Endodermal cell (in vitro differentiated cells): ENCODE results near the gene ZNF346. TPM values are rescaled to one million over a fixed set of nuclear protein-coding genes. Genes with fewer than 3 reads are reported as not detected.

Source experiments
- DNase-seq: peaks from one replicate; pipeline ENCODE4 v3.0.0-alpha.2; 2017
- H3K27ac ChIP-seq: 2 replicates; pipeline ENCODE4 v1.5.1; 2013; ENCODE audit warnings: mild to moderate bottlenecking, low read depth, low read length, moderate library complexity
- H3K27me3 ChIP-seq: 2 replicates; pipeline ENCODE4 v1.6.1; 2013; ENCODE audit warnings: mild to moderate bottlenecking, low read length, moderate library complexity; ENCODE audit not compliant: insufficient read depth, control insufficient read depth, poor library complexity, severe bottlenecking
- H3K36me3 ChIP-seq: 2 replicates; pipeline ENCODE4 v1.7.0; 2013; ENCODE audit warnings: mild to moderate bottlenecking, low read length, moderate library complexity; ENCODE audit not compliant: control insufficient read depth, insufficient read depth
- H3K4me1 ChIP-seq: one replicate; pipeline ENCODE4 v1.7.0; 2013; ENCODE audit warnings: low read length; ENCODE audit not compliant: control insufficient read depth, insufficient read depth
- H3K4me3 ChIP-seq: 2 replicates; pipeline ENCODE4 v1.5.1; 2013; ENCODE audit warnings: mild to moderate bottlenecking, low read length, moderate library complexity
- H3K9ac ChIP-seq: 2 replicates; pipeline ENCODE4 v1.6.1; 2013; ENCODE audit warnings: mild to moderate bottlenecking, low read length, moderate library complexity; ENCODE audit not compliant: poor library complexity, severe bottlenecking; ENCODE audit errors: extremely low read depth
- H3K9me3 ChIP-seq: 2 replicates; pipeline ENCODE4 v1.6.1; 2013; ENCODE audit warnings: mild to moderate bottlenecking, low read length, moderate library complexity; ENCODE audit not compliant: control insufficient read depth
- H3K27ac Mint-ChIP-seq: 2 replicates; pipeline ENCODE4 v1.8.0; 2020; ENCODE audit warnings: mixed read lengths
- H3K27me3 Mint-ChIP-seq: 2 replicates; pipeline ENCODE4 v1.8.0; 2021; ENCODE audit warnings: mild to moderate bottlenecking, mixed read lengths; ENCODE audit not compliant: insufficient read depth
- H3K36me3 Mint-ChIP-seq: 2 replicates; pipeline ENCODE4 v1.8.0; 2020; ENCODE audit warnings: low read depth, mixed read lengths
- H3K4me1 Mint-ChIP-seq: 2 replicates; pipeline ENCODE4 v1.8.0; 2020; ENCODE audit warnings: mixed read lengths
- H3K4me3 Mint-ChIP-seq: 2 replicates; pipeline ENCODE4 v1.8.0; 2020; ENCODE audit warnings: mild to moderate bottlenecking, moderate library complexity, mixed read lengths
- H3K9me3 Mint-ChIP-seq: 2 replicates; pipeline ENCODE4 v1.8.0; 2020; ENCODE audit warnings: mild to moderate bottlenecking, mixed read lengths
- WGBS, 2 experiments: methylation state at CpG; one replicate each; pipeline versions ENCODE4 v1.1.5 to v1.1.7; 2013; ENCODE audit warnings: missing lambda C conversion rate in 2 of 2, mixed read lengths in 1 of 2; ENCODE audit not compliant: insufficient coverage in 1 of 2, insufficient read length in 1 of 2; 5-methylcytosine and 5-hydroxymethylcytosine counted together
- total RNA-seq, 2 donors: library from RNA; stranded (reverse); fragmentation: NEBNext Ultra II Directional in 1 of 2; extraction: Animal tissue kit (Norgen Biotek cat#: 25700) in 1 of 2; gene quantifications; 2 replicates in 1 of 2; 3 replicates in 1 of 2; pipeline ENCODE4 v1.2.1, GENCODE V29; 2021
- TF ChIP-seq, protein P1 (sequence below): fragments of 200-600 bp; sonication (generic); conservative IDR thresholded peaks from 2 replicates; pipeline ENCODE4 v1.5.0; 2021; ENCODE audit warnings: antibody characterized with exemption, mild to moderate bottlenecking

ZNF346 gene
- total RNA-seq, 2 donors from 2014 or later = 25.4 to 38.6 TPM

- Mint-ChIP-seq H3K9me3 (no peaks in the 10 kb centered on the region), H3K36me3 (no peaks in the 10 kb centered on the region), H3K4me3 (no peak overlapping the region), H3K27me3 (peaks cover 5% of the 10 kb centered on the region), H3K4me1 (no peaks in the 10 kb centered on the region), H3K27ac (no peak overlapping the region)
- TF ChIP-seq, protein P1, sequence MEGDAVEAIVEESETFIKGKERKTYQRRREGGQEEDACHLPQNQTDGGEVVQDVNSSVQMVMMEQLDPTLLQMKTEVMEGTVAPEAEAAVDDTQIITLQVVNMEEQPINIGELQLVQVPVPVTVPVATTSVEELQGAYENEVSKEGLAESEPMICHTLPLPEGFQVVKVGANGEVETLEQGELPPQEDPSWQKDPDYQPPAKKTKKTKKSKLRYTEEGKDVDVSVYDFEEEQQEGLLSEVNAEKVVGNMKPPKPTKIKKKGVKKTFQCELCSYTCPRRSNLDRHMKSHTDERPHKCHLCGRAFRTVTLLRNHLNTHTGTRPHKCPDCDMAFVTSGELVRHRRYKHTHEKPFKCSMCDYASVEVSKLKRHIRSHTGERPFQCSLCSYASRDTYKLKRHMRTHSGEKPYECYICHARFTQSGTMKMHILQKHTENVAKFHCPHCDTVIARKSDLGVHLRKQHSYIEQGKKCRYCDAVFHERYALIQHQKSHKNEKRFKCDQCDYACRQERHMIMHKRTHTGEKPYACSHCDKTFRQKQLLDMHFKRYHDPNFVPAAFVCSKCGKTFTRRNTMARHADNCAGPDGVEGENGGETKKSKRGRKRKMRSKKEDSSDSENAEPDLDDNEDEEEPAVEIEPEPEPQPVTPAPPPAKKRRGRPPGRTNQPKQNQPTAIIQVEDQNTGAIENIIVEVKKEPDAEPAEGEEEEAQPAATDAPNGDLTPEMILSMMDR = no peak
- H3K36me3 ChIP-seq = no peaks in the 10 kb centered on the region
- DNase-seq = no peak
- 93 to 94% methylated on average over 3 to 4 of the region's 4 CpGs for WGBS, 2 experiments
- H3K4me1 ChIP-seq = no peaks in the 10 kb centered on the region
- no peak overlapping the region for H3K27ac ChIP-seq
- H3K9me3 ChIP-seq = no peaks in the 10 kb centered on the region
- no peak overlapping the region for H3K4me3 ChIP-seq
- no peak overlapping the region for H3K9ac ChIP-seq
- no peaks in the 10 kb centered on the region for H3K27me3 ChIP-seq
These were observed 7.3 kb upstream of the ZNF346 start for GRCh38 chr5:177015156-177015555.

DNA sequence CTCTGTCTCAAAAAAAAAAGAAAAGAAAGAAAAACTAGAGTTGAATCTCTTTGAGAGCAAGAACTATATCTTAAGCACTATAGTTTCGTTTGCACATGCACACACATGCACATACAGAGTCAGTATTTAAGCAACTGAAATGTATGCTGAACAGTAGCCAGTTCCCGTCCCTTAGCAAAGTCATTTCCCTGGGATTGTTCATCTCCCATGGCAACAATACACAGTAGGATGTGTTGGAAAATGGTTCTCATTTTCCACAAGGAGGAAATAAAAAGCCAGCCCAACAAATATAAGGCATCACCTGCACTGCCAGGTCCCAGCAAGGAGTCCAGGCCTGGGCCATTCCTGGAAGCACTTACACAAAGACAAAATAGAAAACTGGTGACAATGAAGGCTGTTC is 4.2 kb upstream of the ZNF346 start:
- H3K9me3 ChIP-seq = no peaks in the 10 kb centered on the region
- Mint-ChIP-seq H3K4me3 (no peak overlapping the region), H3K27ac (no peak overlapping the region), H3K36me3 (no peaks in the 10 kb centered on the region), H3K27me3 (peaks cover 3% of the 10 kb centered on the region), H3K4me1 (peaks cover 7% of the 10 kb centered on the region), H3K9me3 (no peaks in the 10 kb centered on the region)
- DNase-seq = no peak
- TF ChIP-seq, protein P1 = no peak
- H3K36me3 ChIP-seq = no peaks in the 10 kb centered on the region
- no peak overlapping the region for H3K9ac ChIP-seq
- no peak overlapping the region for H3K27ac ChIP-seq
- 81 to 90% methylated on average over 2 of the region's 2 CpGs for WGBS, 2 experiments
- H3K4me1 ChIP-seq = peaks cover 6% of the 10 kb centered on the region
- H3K27me3 ChIP-seq = no peaks in the 10 kb centered on the region
- H3K4me3 ChIP-seq = no peak overlapping the region

DNA sequence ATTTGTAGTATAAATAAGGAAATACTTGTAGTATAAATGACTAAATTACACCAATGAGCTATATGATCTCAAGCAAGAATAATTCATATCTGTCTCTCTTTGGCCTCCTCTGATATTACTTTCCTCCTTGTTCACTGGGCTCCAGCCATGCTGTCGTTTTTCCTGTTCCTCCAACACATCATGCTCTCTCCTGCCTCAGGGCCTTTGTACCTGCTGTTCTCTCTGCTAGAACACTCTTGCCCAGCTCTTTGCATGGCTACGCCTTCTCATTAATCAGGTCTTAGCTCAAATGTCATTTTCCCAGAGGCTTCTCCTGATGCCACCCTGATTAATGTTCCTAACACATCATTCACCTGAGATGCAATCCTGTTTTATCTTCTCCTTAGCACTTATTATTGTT is 2.5 kb upstream of the ZNF346 start:
- H3K27me3 ChIP-seq = no peaks in the 10 kb centered on the region
- H3K36me3 Mint-ChIP-seq = peaks cover 7% of the 10 kb centered on the region
- H3K9me3 ChIP-seq = no peaks in the 10 kb centered on the region
- peaks cover 3% of the 10 kb centered on the region for H3K36me3 ChIP-seq
- H3K4me1 Mint-ChIP-seq = peaks cover 16% of the 10 kb centered on the region
- peaks cover 6% of the 10 kb centered on the region for H3K4me1 ChIP-seq
- H3K4me3 Mint-ChIP-seq = no peak overlapping the region
- TF ChIP-seq, protein P1 = no peak
- no peaks in the 10 kb centered on the region for H3K27me3 Mint-ChIP-seq
- no peak overlapping the region for H3K4me3 ChIP-seq
- H3K9me3 Mint-ChIP-seq = no peaks in the 10 kb centered on the region
- 94 to 95% methylated on average over 2 of the region's 2 CpGs for WGBS, 2 experiments
- H3K9ac ChIP-seq = no peak overlapping the region
- no peak overlapping the region for H3K27ac Mint-ChIP-seq
- H3K27ac ChIP-seq = no peak overlapping the region
- no peak for DNase-seq
